ENCODE results near the gene ALDH1A3.
A peak's percentile ranks its signal among the peaks of the same experiment; 100 is the strongest.

The ALDH1A3 gene

DNA sequence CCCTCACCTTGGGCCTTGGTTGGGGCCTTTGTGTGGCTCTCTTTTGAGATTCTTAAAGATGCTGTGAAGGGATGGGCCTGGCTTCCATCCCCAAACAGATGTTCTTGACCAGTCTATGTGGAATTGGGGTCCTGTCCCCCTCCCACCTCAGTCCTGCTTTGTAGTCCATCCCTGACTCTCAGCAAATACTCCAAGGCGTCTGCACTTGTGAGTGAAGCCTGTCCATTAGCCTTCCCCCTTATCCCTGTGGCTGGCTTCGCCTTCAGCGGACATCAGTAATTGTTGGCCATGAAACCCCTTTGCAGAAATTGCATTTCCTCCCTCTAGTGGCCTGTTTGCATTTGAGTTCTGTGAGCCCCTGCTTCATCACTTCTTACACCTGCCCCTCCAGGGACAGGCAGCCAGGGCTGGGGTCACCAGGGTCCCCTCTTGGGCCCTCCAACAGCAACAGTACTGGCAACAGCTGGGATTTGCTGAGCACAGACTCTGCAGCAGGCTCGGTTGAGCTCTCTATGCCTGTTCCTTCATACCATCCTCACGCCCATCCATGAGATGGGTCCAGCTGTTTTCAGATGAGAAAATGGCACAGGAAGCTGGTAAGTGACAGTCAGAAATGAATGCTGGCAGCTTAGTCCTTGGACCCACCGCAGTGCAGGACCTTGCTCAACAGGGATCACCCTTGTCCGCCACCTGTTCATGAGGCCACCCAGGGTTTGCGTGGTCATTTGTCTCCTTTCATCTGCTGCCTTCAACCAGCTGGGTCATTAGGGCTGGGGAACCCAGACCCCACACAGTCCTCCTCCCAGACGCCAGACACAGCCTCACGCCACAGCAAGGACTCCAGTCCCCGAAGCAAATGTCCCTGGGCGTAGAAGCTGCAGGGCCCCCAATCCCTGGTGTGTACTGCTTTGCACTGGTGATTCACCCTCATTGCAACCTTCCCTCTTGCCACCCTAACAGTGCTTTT is 30.6 kb downstream of the ALDH1A3 start:
- no peak for DNase-seq
- TF ChIP-seq POLR2A (IDR thresholded peaks at IDR 0.05; ENCODE audit: low read length), result no peak
- no peak for TF ChIP-seq GATA1 (IDR thresholded peaks at IDR 0.05; ENCODE audit: low read depth, low read length)

GRCh38 chr15:100911086-100911485 is 31.5 kb downstream of the ALDH1A3 start:
- TF ChIP-seq GATA1 (IDR thresholded peaks at IDR 0.05; ENCODE audit: low read depth, low read length) (no peak), POLR2A (IDR thresholded peaks at IDR 0.05; ENCODE audit: low read length) (no peak)
- no peak for DNase-seq

DNA sequence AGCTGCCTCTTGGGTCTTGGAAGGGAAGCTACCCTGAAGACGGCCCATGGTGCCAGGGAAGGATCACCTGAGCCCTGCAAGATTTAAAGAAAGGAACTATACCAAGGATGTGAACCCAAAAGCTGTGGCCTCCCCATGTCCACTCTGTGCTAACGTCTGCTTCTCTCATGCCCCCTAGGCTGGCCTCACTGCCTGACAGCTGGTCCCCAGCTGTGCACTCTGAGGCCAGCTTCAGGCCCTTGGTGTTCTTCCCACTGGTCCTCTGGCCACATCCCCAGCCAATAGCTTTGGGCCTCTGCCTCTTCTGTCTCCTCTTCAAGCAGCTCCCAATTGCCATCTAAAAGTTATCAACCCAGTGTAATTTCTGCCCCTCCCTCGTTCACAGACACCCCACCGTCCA is 34.3 kb downstream of the ALDH1A3 start:
- TF ChIP-seq GATA1 (IDR thresholded peaks at IDR 0.05; ENCODE audit: low read depth, low read length) (no peak), POLR2A (IDR thresholded peaks at IDR 0.05; ENCODE audit: low read length) (no peak)
- DNase-seq, result no peak

DNA sequence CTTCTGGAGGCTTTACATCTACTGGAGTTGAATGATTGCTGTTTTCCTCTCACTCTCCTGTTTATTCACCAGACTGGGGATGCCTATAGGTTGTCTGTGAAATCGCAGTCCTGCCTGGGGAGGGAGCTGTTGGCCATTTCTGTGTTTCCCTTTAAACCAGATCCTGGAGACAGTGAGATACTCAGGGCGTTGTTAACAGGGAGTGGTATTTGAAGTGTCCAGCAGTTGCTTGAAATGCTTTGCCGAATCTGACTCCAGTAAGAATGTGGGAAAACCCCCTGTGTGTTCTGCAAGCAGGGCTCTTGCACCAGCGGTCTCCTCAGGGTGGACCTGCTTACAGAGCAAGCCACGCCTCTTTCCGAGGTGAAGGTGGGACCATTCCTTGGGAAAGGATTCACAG is 35.2 kb downstream of the ALDH1A3 start:
- no peak for TF ChIP-seq GATA1 (IDR thresholded peaks at IDR 0.05; ENCODE audit: low read depth, low read length)
- TF ChIP-seq POLR2A (IDR thresholded peaks at IDR 0.05; ENCODE audit: low read length), result no peak
- no peak for DNase-seq

DNA sequence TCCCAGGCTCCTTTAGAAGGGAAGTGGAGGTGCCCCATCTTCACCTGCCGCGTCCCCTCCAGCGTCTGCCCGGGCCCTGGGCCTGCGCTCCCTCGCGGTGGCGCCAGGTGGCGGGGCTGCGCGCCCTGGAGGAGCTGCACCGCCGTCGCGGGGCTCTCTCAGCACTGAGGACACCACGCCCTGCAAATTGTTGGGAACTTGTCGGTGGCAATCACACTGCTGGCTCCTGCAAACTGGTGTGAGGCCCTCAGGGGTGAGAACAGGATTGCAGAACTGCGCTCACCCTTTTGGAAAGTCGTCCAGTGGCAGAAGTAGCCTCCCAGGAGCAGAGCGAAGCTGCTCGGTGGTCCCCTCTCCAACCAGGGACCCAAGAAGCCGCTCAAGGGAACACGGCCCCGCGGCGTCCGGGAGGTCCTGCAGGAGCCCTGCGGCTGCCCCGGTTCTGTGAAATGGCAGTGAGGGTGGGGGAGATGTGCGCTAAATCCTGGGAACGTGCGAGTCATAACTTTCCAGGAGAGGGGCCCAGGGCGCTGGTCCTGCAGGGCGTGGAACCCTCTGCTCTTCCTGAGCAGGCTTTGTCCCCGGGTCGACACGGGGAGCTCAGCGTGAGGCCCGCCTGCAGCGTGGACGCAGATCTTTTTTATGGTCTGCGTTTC is 38.5 kb downstream of the ALDH1A3 start:
- peak; percentile 70 to 74 for DNase-seq
- no peak for TF ChIP-seq POLR2A (IDR thresholded peaks at IDR 0.05; ENCODE audit: low read length)
- TF ChIP-seq GATA1 (IDR thresholded peaks at IDR 0.05; ENCODE audit: low read depth, low read length), result no peak

- no peak for TF ChIP-seq GATA1 (IDR thresholded peaks at IDR 0.05; ENCODE audit: low read depth, low read length)
- no peak for TF ChIP-seq POLR2A (IDR thresholded peaks at IDR 0.05; ENCODE audit: low read length)
- DNase-seq, result peak in 1 of 2 experiments; percentile 8
Observed at GRCh38 chr15:100918690-100919480, 39.3 kb downstream of the ALDH1A3 start, which contains the start of gene LRRK1. LRRK1 (plus strand) TSS chr15:100919357; CDS start chr15:100924633, 5,276 bp downstream.

GRCh38 chr15:100919481-100920405 is 40.1 kb downstream of the ALDH1A3 start:
- no peak for DNase-seq
- TF ChIP-seq GATA1 (IDR thresholded peaks at IDR 0.05; ENCODE audit: low read depth, low read length) (no peak), POLR2A (IDR thresholded peaks at IDR 0.05; ENCODE audit: low read length) (no peak)

DNA sequence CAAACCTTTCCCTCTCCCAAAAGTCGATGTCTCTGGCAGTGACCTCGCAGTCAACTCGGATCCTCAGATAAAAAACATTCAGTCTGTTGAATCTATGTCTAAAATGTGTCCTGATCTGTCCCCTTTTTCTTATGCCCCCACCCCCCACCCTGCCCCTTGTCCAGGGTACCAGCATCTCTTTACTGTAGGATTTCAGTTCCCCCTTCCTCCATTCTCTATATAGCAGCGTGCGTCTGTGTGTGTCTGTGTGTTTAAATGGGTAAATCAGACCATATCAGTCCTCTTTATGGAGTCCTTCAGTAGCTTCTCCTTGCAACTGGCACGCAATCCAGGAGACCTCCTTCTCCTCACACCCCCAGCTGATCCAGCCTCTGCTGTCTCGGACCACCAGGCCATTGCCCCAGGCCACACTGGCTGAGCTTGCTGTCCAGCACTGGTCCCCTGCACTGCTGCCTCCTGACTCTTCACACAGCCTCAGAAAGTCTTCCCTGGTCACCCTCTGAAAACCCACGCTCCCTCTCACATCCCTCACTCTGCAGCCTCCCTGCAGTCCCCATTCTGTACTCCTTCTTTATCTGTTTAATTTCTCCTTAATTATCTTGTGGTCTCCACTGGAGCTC is 41.0 kb downstream of the ALDH1A3 start:
- no peak for DNase-seq
- no peak for TF ChIP-seq GATA1 (IDR thresholded peaks at IDR 0.05; ENCODE audit: low read depth, low read length)
- no peak for TF ChIP-seq POLR2A (IDR thresholded peaks at IDR 0.05; ENCODE audit: low read length)

DNA sequence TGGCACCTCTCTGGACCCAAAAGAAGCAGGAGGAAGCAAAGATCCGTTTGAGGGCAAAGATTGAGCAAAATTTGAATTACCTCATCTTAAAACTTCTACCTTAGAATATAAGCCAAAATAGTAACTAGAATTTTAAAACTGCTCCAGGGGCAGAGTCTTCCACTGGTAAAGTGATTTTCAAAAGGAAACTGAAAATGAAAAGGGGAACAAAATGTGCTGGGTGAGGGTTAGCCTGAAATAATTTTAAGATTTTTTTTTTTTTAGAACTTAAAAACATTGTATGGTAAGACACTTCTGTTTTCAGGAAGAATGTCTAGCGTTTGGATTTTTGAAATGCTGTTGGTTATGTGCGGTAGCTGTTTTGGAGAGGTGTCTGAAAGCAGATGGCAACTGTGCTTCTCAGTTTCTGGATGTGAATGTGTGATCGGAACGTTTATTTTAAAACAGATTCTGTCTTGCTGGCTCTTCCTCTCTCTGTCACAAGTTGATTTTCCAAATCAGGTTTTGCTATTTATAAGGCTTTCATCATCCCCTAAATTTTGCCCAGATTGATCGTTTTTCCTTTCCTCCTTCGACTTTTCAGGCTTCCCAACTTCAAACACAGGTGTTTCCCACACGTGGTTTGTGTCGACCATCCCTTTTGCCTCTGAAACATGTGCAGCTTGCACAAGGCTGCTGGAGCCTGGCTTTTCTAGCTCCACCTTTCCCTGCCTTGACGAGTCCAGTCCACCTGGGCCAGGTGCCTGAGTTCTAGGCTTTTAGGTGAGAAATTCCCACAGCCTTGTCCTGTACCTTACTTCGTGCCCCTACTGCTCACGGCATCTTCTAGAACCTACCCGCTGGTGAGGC is 42.8 kb downstream of the ALDH1A3 start:
- TF ChIP-seq POLR2A (IDR thresholded peaks at IDR 0.05; ENCODE audit: low read length) (no peak), GATA1 (IDR thresholded peaks at IDR 0.05; ENCODE audit: low read depth, low read length) (no peak)
- DNase-seq, result no peak

DNA sequence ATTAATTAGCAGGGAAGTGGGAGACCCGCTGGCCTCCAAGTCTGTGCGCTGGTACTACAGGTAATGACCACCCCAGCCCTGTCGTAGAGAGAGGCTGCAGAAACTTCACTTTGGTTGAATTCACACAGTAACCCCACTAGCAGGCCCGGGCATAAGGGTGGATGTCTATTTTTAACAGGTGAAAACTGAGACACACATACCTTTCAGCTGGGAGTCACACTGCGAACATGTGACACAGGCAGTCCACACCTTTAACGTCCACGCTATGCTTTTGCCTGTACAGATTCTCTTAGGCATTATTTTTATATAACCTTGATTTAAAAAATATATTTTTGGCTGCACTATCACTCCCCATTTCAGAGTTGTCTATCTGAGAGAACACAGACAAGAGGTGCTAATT is 43.4 kb downstream of the ALDH1A3 start:
- no peak for TF ChIP-seq GATA1 (IDR thresholded peaks at IDR 0.05; ENCODE audit: low read depth, low read length)
- no peak for TF ChIP-seq POLR2A (IDR thresholded peaks at IDR 0.05; ENCODE audit: low read length)
- DNase-seq, result no peak

DNA sequence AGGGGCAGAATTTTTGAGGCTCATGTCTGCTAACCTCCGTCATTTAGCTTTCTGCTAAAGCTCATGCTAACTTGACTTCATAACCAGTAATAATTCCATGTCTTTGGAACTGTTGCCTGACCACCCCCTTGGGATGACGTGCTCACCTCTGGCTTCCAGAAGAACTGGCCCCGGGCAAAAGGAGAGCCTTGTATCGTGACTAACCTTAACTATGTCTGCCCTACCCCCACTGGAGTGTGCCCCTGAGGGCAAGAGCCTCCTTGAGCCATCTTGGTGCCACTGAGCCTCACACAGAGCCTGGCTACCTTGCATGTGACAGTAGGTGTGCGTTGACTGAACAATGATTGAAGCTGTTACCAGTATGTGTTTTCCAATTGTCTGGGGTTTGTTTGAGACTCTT is 44.3 kb downstream of the ALDH1A3 start:
- no peak for DNase-seq
- TF ChIP-seq GATA1 (IDR thresholded peaks at IDR 0.05; ENCODE audit: low read depth, low read length), result no peak
- no peak for TF ChIP-seq POLR2A (IDR thresholded peaks at IDR 0.05; ENCODE audit: low read length)

DNA sequence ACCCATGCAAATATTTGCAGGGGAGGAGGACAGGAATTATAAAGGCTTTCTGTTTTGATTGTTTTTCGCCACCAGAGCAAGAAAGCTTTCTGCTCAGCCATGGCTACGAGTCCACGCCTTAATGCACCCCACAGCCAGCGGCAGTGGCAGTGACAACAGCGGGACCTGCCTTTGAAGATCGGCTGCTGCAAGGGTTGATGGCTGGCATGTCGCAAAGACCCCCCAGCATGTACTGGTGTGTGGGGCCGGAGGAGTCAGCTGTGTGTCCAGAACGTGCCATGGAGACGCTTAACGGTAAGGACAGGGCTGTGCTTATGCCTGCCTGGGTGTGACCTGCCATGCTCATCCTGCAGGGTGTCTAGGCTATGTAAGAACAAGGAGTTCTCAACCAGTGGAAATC is 44.8 kb downstream of the ALDH1A3 start:
- TF ChIP-seq POLR2A (IDR thresholded peaks at IDR 0.05; ENCODE audit: low read length) (no peak), GATA1 (IDR thresholded peaks at IDR 0.05; ENCODE audit: low read depth, low read length) (no peak)
- no peak for DNase-seq

Data from erythroblast (primary cell).